ENCODE results near the gene GIPC1. TPM values are rescaled to one million over a fixed set of nuclear protein-coding genes. Genes with fewer than 3 reads are reported as not detected.

GIPC1 gene
- total RNA-seq, 3 donors from 2014 or later, result 199 to 374 (median 300) TPM

DNA sequence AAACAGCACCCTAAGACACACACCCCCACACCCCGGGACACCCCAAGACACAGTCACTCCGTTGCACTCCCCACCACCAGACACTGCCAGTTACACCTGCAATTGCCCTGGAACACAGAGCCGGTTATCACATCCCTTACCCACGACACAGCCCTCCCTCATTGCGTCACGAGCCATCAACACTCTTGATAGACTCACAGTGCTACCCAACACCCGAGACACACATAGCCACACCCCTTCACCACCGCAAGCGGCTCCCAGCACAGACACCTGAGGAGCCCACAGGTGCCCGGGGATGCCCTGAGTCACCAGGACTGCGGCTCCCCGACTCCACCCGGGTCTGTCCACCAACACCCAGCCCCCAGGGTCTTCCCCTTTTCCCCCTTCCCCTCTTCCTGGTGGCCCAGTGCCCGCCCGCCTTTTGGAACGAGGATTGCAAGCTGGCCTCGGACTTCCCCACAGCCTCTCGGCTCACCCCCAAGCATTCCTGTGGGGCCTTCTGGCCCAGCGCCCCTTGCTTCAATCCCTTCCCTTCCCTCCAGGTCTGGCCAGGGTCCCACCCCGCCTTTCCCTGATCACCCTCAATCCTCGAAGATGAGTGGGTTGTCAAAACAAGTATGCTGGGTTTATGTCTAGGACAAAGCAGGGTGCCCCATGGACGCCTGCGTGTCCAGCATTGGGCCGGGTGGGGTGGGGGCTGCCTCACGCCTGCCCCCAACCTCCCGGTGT, 19.1 kb downstream of the GIPC1 start:
- peaks cover 34% of the 10 kb centered on the region for H3K4me1 ChIP-seq (ENCODE audit: low read depth)
- intact Hi-C loops (cut with DNase I, micrococcal nuclease), result no loop called here
- ATAC-seq, result peak; percentile 29

DNA sequence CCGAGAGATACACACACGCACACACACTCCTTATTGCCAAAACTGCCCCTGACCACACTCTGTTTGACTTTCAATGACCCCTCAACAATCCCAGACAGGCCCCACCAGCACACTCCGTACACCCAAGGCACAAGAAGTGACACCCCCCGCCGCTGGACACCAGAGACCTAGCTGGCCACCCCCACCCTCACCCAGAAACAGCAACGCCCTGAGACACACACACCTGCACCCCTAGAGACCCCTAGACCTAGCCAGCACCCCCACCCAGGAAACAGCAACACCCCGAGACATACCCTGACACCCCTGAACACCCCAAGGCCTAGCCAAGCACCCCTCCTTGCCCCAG, 19.6 kb downstream of the GIPC1 start:
- intact Hi-C loops (cut with DNase I, micrococcal nuclease), result no loop called here
- peaks cover 34% of the 10 kb centered on the region for H3K4me1 ChIP-seq (ENCODE audit: low read depth)

More for the DNA sequence above, 19.1 kb downstream of the GIPC1 start:
- Histone ChIP-seq H3K4me3 (no peak overlapping the region), H3K9me3 (no peaks in the 10 kb centered on the region), H3K36me3 (ENCODE audit: low read depth) (no peaks in the 10 kb centered on the region)
- DNase-seq, result peak in 2 of 3 donors; percentile 49 to 69
- TF ChIP-seq, protein P1, sequence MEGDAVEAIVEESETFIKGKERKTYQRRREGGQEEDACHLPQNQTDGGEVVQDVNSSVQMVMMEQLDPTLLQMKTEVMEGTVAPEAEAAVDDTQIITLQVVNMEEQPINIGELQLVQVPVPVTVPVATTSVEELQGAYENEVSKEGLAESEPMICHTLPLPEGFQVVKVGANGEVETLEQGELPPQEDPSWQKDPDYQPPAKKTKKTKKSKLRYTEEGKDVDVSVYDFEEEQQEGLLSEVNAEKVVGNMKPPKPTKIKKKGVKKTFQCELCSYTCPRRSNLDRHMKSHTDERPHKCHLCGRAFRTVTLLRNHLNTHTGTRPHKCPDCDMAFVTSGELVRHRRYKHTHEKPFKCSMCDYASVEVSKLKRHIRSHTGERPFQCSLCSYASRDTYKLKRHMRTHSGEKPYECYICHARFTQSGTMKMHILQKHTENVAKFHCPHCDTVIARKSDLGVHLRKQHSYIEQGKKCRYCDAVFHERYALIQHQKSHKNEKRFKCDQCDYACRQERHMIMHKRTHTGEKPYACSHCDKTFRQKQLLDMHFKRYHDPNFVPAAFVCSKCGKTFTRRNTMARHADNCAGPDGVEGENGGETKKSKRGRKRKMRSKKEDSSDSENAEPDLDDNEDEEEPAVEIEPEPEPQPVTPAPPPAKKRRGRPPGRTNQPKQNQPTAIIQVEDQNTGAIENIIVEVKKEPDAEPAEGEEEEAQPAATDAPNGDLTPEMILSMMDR (IDR thresholded peaks at IDR 0.05), result no peak

DNA sequence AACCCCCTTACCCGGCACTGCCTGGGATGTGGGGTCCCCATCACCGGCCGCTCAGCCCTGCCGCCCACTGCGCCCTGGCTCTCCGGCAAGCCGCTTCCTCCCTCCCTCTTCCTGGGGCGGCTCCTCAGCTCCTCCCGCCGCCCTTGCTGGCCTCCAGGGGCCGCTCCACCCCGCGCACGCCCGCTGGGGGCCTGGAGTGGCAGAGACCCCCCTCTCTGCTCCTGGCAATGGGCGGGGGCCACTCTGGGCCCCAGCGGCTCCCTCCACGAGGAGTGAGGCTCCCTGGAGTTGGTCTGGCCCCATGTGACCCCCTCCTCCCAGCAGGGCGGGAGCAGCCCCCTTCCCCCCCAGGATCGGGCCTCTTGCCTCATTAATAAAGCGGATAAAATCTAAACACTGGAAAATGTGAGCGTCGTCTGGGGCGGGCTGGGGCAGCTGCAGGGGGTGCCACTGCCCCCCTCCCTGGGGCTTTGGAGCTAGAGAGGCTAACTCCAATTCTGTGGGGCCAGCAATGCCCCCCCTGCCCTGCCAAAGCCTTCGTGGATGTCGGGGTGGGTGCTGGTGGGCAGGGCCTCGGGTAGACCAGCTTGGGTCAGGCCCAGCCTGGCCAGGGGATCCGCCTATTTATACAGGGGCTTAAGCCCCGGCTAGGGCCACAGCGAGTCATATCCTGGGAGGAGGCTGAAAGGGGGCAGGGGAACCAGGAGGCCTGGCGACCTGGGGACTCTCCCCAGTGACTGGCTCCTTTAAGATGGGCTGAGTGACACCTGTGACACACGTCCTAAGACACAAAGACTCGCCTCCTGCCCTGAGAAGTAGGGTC, 20.5 kb downstream of the GIPC1 start, which contains the start of gene PTGER1:
Gene PTGER1, minus strand, starts transcription at position 104 of the 823 bp plus-strand sequence. CDS start 1,034 bp downstream, outside the sequence.
- peaks cover 34% of the 10 kb centered on the region for H3K4me1 ChIP-seq (ENCODE audit: low read depth)
- ATAC-seq, result peak; percentile 56
- TF ChIP-seq, protein P1 (IDR thresholded peaks at IDR 0.05), result no peak
- no peaks in the 10 kb centered on the region for H3K9me3 ChIP-seq
- intact Hi-C loops (cut with DNase I, micrococcal nuclease), result no loop called here
- DNase-seq, result peak in 2 of 3 donors; percentile 60
- no peaks in the 10 kb centered on the region for H3K36me3 ChIP-seq (ENCODE audit: low read depth)
- no peak within 1 kb of the TSS for H3K4me3 ChIP-seq

More for the DNA sequence above, 19.6 kb downstream of the GIPC1 start:
- TF ChIP-seq, protein P1 (IDR thresholded peaks at IDR 0.05), result no peak
- H3K36me3 ChIP-seq (ENCODE audit: low read depth), result no peaks in the 10 kb centered on the region
- DNase-seq (no peak), ATAC-seq (no peak)
- no peak overlapping the region for H3K4me3 ChIP-seq
- no peaks in the 10 kb centered on the region for H3K9me3 ChIP-seq

DNA sequence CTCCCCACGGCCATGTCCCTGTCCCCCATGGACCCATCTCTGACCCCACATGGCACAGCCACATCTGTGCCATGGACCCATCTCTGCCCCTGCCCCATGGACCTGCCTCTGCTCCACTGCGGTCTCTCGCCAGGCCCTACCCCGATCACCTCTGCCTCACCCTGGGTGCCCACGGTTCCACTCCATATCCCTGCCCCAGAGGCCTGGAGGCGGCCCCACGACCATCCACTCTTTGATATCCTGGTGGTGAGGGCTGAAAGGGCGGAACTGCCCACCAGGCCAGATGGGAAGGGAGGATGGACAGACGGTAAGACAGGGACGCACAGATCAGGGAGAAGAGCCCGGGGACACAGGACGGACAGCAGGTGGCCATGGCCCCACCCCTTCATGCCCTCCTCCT, 21.1 kb downstream of the GIPC1 start:
- Histone ChIP-seq H3K4me3 (no peak overlapping the region), H3K4me1 (ENCODE audit: low read depth) (peaks cover 34% of the 10 kb centered on the region), H3K9me3 (no peaks in the 10 kb centered on the region), H3K36me3 (ENCODE audit: low read depth) (no peaks in the 10 kb centered on the region)
- TF ChIP-seq, protein P1 (IDR thresholded peaks at IDR 0.05), result no peak
- intact Hi-C loops (cut with DNase I, micrococcal nuclease), result no loop called here
- peak; percentile 2 for ATAC-seq
- DNase-seq, result peak in 1 of 3 donors; percentile 50

DNA sequence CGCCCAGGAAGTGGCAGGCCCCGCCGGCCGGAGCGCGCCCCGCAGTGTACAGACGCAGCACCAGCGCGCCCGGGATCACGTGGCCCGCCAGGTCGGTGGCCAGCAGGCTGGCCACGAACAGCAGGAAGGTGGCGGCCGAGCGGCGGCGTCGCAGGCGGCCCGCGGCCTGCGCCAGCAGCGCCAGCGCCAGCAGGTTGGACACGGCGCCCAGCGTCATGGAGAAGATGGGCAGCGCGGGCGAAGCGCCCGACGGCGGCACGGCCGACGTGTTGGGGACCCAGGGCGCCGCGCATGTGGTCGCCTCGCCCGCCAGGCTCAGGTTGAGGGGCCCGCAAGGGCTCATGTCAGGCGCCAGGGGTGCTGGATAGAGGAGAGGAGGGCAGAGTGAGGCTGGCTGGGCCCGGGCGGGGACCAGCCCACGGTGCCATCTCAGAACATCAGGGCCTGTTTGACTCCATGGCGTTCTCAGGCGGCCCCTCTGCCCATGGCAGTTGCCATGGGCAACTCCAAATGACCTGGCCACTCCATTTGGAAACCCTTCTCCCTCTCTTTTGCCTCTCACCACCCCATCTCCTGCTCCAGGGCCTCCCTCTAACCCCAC, 21.8 kb downstream of the GIPC1 start:
- Histone ChIP-seq H3K36me3 (ENCODE audit: low read depth) (no peaks in the 10 kb centered on the region), H3K4me1 (ENCODE audit: low read depth) (peaks cover 34% of the 10 kb centered on the region), H3K9me3 (no peaks in the 10 kb centered on the region), H3K4me3 (no peak overlapping the region)
- DNase-seq (peak in 2 of 3 donors; percentile 68 to 70), ATAC-seq (peak; percentile 50)
- TF ChIP-seq, protein P1 (IDR thresholded peaks at IDR 0.05), result no peak
- intact Hi-C loops (cut with DNase I, micrococcal nuclease), result no loop called here

Measured in mucosa of descending colon (tissue), 3 donors.